ENCODE data around the gene CEP104.

CEP104 gene

GRCh38 chr1:3767328-3767925, 89.6 kb downstream of the CEP104 start:
- in situ Hi-C loops (cut with MboI; ENCODE audit: low sequenced_read_pairs) = no loop called here

- in situ Hi-C loops (cut with MboI; ENCODE audit: low sequenced_read_pairs) = no loop called here
Observed at GRCh38 chr1:3763351-3764125, 93.5 kb downstream of the CEP104 start.

- in situ Hi-C loops (cut with MboI; ENCODE audit: low sequenced_read_pairs) = no loop called here
Observed at GRCh38 chr1:3762873-3763228, 94.2 kb downstream of the CEP104 start.

- in situ Hi-C loops (cut with MboI; ENCODE audit: low sequenced_read_pairs) = no loop called here
Observed at GRCh38 chr1:3762151-3762872, 94.7 kb downstream of the CEP104 start.

All from HL-60/S4 treated with retinoic acid at 250 ng/mL for 4 days and 3 days (cell line).